Hippocampal formation (tissue), 2 donors: ENCODE results near the gene TMEM132D.

Experiments used
- DNase-seq, 2 donors: peaks; one replicate each; lab custom pipeline; 2025; lab: John Stamatoyannopoulos, UW

Gene TMEM132D

DNA sequence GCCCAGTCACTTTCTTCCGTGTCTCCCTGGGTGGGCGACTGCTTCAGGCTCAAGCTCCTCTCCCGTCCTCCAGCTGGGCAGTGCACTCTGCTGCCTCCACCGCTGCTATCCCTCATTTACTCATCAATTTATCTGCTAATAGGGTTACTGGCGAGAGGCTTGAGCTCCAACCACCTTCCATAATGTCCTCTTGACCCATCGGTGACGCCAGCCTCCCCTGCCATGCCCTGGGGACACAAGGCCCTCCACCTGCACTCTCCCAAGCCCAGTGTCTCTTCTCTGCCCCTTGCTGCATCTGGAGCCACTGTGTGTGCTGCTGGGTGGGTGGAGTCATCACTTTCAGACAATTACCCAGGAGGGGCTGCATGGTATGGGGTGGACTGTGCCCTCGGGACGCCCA is 78.5 kb downstream of the TMEM132D start:
- no peak for DNase-seq

GRCh38 chr12:129821964-129822363 is 81.9 kb downstream of the TMEM132D start:
- no peak for DNase-seq

DNA sequence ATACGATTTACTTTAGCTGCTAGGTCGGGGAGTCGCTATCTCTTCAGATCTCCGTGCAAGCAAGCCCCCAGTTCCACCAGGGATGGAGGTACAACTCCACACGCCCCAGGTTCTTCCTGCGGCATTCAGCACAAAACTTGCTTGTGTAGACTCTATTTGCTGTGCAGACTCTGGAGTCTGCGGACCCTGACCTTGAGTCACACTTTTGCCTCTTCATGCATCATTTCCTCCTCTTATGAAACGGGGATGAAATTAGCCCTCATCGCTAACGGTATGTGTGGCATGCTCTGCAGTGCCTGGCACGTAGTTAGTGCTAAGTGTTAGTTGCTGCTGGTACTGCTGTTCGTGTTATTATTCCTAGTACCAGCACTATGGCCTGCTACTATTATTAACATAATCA is 84.4 kb downstream of the TMEM132D start:
- DNase-seq: no peak

GRCh38 chr12:129815846-129816245 is 88.0 kb downstream of the TMEM132D start:
- DNase-seq: no peak

- DNase-seq: no peak
These were observed 91.9 kb downstream of the TMEM132D start for GRCh38 chr12:129811963-129812362.

GRCh38 chr12:129807136-129807535 is 96.7 kb downstream of the TMEM132D start:
- no peak for DNase-seq

DNA sequence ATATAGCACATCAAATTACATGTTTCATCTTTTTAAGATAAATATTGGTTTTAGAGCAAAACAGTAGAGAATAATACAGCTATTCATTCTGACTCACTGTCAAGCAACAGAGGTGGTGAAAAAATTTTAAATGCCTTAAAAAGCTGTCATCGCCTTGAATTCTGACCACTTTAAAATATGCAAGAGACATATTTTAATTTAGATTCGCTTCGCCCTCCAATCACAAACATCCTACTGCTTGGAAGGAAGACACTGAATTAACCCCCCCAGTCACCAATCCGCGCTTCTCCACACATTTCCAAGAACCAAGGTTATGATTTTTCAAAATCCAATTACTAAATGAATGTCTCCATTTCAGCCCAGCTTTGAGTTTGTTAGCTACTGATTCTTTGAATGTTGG is 112.4 kb downstream of the TMEM132D start:
- DNase-seq: no peak

DNA sequence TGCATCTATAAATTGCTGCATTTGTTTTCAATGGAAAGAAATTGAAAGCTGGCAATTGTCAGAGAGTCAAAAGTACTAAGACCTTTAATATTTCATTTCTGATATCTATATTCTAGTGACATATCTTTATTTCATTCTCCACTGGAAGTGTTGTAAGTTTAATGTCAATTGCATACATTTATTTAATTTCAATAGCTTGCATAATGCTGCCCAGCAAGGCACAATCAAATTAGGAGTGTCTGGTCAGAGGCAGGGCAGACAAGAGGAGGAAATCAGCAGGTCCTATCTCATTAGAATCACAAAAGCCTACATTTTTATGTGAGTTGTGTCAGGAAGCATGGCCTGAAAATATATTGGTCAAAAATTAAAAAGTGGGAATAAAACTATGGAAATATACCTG is 112.9 kb downstream of the TMEM132D start:
- DNase-seq: no peak

DNA sequence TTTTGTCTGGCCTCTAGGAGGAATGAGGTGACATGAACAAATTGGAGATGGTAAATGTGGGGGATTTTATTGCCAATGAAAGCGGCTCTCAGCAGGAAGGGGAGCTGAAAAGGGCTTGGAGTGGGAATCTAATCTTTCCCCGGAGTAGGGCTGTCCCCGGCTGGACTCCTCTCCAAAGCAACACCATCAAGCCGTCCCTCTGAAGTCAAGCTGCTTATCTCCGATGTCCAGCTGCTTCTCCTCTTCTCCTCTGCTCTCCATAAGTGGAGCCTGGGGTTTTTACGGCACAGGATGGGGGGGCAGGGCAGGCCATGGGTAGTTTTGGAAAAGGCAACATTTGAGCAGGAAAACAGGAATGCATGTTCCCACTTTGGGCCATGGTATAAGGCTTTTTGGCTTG is 113.5 kb downstream of the TMEM132D start:
- DNase-seq: no peak

DNA sequence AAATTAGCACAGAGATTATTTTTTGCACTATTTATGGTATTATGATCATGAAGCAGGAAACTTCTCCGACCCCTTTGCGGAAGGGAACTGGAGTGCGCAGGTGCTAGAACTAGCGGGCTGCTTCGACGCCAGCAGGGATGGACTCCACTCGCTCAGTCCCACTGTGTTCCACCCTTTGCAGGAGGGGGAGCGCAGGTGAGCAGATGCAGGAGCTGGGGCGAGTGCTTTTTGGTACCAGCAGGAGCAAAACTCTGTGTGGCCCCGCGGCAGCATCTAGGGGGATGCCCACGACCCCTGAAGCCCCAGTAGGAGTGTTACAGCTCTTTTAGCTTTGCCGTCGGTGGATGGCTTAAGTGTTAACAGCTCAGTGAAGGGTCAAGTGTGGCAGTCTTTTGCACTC is 113.9 kb downstream of the TMEM132D start:
- no peak for DNase-seq

- no peak for DNase-seq
These were observed 115.2 kb downstream of the TMEM132D start for GRCh38 chr12:129788506-129789084.

DNA sequence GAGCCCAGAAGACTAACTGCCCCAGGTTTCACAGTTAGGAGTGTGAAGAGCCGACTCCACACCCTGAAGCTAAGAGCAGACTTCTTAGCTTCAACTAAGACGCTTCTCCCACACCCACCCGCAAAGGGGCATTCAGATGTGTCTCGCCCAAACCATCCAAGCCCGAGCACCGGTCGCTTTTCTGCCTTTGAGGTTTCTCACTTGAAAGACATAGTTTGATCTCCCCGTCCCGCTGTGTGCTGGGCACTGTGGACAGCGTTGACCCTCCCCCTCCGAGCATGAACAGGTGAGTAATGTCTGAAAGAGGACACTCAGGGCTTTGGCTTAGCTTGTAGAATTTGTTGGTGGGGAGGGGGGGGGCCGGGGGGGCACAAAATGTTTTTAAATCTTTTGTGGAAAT is 123.8 kb downstream of the TMEM132D start:
- no peak for DNase-seq

DNA sequence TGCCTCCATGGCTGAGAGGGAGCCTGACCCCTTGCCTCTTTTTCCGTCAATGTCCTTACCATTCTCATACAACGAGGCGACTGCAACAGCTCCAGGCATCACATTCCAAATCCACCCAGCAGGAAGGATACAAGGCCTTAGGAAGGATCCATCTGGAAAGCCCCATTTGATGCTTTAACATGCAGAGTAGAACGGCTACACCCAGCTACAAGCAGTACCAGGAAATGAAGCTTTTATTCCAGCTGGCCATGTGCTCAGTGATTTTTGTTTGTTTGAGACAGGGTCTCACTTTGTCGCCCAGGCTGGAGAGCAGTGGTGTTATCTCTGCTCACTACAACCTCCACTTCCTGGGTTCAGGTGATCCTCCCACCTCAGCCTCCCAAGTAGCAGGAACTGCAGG is 124.8 kb downstream of the TMEM132D start:
- DNase-seq: no peak

DNA sequence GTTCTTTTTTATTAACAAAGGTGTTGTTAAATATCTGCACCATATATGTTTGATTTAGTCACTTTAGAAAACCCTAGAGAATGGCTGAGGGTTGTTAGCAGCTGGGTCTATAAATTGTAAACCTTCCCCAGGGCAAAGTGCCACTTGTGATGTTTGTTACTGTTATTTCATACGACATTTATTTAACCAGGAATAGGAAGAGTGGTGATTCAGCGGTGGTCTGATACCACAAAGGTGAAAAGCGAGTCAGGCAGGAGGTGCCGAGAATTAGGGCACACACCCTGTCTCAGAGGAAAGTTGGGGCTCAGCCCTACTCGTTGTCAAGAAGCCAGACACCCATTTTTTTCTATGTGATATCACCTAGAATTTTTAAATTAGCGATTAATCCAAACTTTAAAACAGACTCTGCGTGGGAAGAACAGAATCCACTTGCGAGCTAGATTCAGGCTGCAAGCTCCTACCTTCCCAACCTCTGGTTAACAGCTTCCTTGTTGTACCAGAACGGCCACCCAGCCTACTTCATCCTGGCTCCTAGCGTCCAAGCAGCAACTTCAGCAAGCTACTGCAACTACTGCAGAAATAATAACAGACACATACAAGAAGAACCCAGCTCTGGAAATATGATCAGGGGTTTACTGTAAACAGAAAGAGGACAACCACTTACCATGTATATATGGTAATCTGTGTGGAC is 126.7 kb downstream of the TMEM132D start:
- DNase-seq: no peak

GRCh38 chr12:129772501-129773493 is 131.0 kb downstream of the TMEM132D start:
- no peak for DNase-seq

GRCh38 chr12:129771238-129771637 is 132.6 kb downstream of the TMEM132D start:
- no peak for DNase-seq

- no peak for DNase-seq
These were observed 138.1 kb downstream of the TMEM132D start for GRCh38 chr12:129765719-129766118.

DNA sequence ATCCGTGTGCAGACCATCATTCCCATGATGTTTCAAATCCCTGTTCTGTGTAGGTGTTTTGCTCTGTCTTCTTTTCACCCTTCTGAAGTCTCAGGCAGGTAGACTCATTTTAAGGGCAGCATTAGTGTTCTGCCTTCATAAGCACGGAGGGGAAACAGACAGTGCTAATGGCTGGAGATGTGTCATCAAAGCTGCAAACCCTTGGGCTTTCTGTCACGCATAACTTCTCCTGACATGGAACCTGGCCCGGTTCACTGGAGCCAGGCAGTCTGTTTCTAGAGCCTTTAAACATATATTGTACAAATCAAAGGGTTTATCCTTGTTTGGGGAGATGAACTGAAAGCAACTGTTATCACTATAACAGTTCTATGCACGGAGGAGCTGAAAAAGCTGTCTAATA is 141.4 kb downstream of the TMEM132D start:
- DNase-seq: no peak

GRCh38 chr12:129753586-129753985 is 150.2 kb downstream of the TMEM132D start:
- no peak for DNase-seq

DNA sequence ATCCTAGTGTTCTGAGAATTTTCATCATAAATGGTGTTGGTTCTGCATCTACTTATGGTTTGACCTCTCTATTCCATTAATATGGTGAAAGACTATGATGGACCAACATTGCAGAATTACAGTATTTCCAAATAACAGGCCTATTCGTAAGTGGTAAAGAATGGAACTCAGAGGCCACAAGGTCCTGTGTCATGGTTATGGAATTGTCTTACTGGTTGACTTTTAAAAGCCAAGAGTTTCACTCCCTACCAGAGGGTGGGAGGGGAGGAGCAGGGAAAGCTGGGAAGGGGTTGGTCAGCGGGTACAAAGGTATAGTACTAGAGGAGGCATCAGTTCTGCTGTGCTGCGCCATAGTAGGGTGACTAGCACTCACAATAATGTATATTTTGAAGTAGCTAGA is 153.4 kb downstream of the TMEM132D start:
- DNase-seq: no peak

DNA sequence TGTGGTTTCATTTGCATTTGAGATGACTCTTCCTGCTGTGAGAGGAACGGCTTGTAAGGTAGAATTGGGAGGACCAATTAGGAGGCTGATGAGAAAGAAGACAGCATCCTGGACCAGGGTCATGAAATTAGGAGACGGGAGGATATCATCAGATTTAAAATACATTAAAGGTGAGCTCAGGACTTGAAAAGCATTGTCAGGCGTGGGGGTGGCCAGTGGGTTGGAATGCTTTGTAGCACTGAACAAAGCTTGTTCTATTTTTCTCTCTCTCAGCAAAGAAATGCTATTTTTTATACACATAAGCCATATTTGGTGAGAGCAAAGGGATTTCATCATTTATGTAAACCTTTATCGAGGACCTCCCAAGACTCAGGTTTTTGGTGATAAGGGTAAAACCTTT is 157.5 kb downstream of the TMEM132D start:
- DNase-seq: no peak

DNA sequence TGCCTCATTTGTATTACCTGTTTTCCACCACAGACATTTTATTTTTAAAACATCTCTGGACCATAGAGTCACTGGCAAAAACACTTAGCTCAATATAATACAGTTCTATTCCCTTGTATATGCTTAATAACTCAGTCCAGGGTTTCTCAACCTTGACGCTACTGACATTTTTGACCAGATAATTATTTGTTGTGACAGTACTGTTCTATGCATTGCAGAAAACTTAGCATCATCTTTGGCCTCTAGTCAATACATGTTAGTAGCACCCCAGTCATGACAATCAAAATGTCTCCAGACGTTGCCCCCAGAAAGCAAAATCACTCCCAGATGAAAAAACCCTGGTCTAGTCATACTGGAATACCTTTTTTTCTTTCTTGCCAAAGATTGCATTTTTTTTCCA is 174.7 kb downstream of the TMEM132D start:
- DNase-seq: no peak

- no peak for DNase-seq
These were observed 176.7 kb downstream of the TMEM132D start for GRCh38 chr12:129727100-129727499.
